Measurements from ENCODE around the gene CALML3.

DNA sequence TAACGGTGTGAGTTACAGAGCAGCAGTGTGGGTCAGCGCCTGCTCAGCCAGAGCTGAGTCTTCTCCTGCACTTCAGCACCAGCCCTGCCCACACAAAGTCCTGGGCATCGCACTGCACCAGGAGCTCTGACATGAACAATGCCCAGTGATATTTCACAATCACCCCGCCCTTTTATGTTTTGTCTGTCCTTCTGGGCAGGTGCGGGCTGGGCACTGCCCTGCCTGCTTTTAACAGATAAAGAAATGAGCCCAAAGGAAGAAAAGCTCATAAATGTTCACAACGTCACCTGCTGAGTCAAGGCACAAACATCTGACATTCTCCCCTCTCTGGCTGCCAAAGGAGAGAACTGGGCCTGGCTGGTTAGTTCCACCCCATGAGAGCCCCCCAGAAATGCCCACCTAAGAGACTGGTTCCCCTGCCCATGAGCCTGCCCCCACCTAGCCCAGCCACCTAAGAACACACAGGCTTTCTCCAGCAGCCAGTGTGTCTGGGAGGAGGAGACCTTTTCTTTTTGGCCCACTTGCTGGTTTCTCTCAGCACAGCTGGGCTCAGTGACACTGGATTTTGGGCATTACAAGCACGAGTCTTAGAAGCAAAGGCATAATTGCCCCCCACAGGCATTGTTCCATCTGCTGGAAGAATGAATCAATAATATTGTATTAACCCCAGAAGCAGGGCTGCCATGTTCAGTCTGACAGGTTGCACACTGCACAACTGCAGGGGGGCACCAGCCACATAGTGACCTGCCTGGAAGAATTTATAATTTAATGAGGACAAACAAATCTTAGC is 22.3 kb downstream of the CALML3 start:
- TF ChIP-seq, protein P1, sequence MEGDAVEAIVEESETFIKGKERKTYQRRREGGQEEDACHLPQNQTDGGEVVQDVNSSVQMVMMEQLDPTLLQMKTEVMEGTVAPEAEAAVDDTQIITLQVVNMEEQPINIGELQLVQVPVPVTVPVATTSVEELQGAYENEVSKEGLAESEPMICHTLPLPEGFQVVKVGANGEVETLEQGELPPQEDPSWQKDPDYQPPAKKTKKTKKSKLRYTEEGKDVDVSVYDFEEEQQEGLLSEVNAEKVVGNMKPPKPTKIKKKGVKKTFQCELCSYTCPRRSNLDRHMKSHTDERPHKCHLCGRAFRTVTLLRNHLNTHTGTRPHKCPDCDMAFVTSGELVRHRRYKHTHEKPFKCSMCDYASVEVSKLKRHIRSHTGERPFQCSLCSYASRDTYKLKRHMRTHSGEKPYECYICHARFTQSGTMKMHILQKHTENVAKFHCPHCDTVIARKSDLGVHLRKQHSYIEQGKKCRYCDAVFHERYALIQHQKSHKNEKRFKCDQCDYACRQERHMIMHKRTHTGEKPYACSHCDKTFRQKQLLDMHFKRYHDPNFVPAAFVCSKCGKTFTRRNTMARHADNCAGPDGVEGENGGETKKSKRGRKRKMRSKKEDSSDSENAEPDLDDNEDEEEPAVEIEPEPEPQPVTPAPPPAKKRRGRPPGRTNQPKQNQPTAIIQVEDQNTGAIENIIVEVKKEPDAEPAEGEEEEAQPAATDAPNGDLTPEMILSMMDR (IDR thresholded peaks at IDR 0.05; ENCODE audit: insufficient read depth, low read depth, low read length), result no peak
- no peak for TF ChIP-seq EZH2 (IDR thresholded peaks at IDR 0.05; ENCODE audit: insufficient read depth, low read length)
